Liver (tissue), 9 donors: ENCODE data around the gene ALX4. TPM values are rescaled to one million over a fixed set of nuclear protein-coding genes. Genes with fewer than 3 reads are reported as not detected.

Source experiments
- DNase-seq: peaks from one replicate; pipeline ENCODE4 v3.0.0-alpha.2; 2017; ENCODE audit warnings: low spot score
- H3K27ac ChIP-seq, 2 donors: one replicate each; pipeline ENCODE4 v1.7.0; 2013; ENCODE audit warnings: inconsistent platforms in 2 of 2, low read length in 2 of 2, control low read depth in 1 of 2, low read depth in 1 of 2, mild to moderate bottlenecking in 1 of 2
- H3K27me3 ChIP-seq, 4 donors: one replicate each; pipeline versions ENCODE4 v1.6.1 to v1.7.0; 2013; ENCODE audit warnings: low read length in 3 of 4, inconsistent platforms in 1 of 4, mild to moderate bottlenecking in 1 of 4, moderate library complexity in 1 of 4; ENCODE audit not compliant: control insufficient read depth in 4 of 4, insufficient read depth in 4 of 4
- H3K36me3 ChIP-seq, 4 donors: one replicate each; pipeline versions ENCODE4 v1.6.1 to v1.7.0; 2013; ENCODE audit warnings: low read length in 3 of 4, mild to moderate bottlenecking in 3 of 4, low read depth in 1 of 4, moderate library complexity in 1 of 4; ENCODE audit not compliant: control insufficient read depth in 4 of 4, insufficient read depth in 3 of 4
- H3K4me1 ChIP-seq, 4 donors: one replicate each; pipeline versions ENCODE4 v1.6.1 to v1.7.0; 2013; ENCODE audit warnings: low read length in 3 of 4, mild to moderate bottlenecking in 3 of 4, moderate library complexity in 1 of 4; ENCODE audit not compliant: control insufficient read depth in 4 of 4, insufficient read depth in 4 of 4
- H3K4me3 ChIP-seq, 3 donors: one replicate each; pipeline versions ENCODE4 v1.6.1 to v1.7.0; 2013; ENCODE audit warnings: low read length in 3 of 3, control low read depth in 1 of 3, low read depth in 1 of 3, mild to moderate bottlenecking in 1 of 3
- H3K9ac ChIP-seq, 2 donors: one replicate each; pipeline ENCODE4 v1.7.0; 2013; ENCODE audit warnings: low read length in 2 of 2, mild to moderate bottlenecking in 2 of 2, moderate library complexity in 2 of 2, control low read depth in 1 of 2, low read depth in 1 of 2
- H3K9me3 ChIP-seq, 4 donors: one replicate each; pipeline versions ENCODE4 v1.6.1 to v1.7.0; 2013; ENCODE audit warnings: low read length in 3 of 4; ENCODE audit not compliant: control insufficient read depth in 4 of 4
- CTCF ChIP-seq: fragments of 150-350 bp; IDR thresholded peaks from 2 replicates; pipeline ENCODE4 v1.5.1; 2017; ENCODE audit warnings: improper control_type of control experiment, low read depth, low read length; ENCODE audit not compliant: missing input control
- EGR1 ChIP-seq, 2 donors: IDR thresholded peaks; 2 replicates each; pipeline ENCODE4 v1.6.1; 2016 to 2018; ENCODE audit warnings: antibody characterized with exemption in 2 of 2, low read depth in 2 of 2
- FOXA1 ChIP-seq: IDR thresholded peaks from 2 replicates; pipeline ENCODE4 v1.6.1; 2016; ENCODE audit warnings: antibody characterized with exemption
- FOXA2 ChIP-seq: IDR thresholded peaks from 2 replicates; pipeline ENCODE4 v1.6.1; 2016; ENCODE audit warnings: antibody characterized with exemption
- GABPA ChIP-seq, 2 donors: IDR thresholded peaks in 1 of 2; conservative IDR thresholded peaks in 1 of 2; 2 replicates each; pipeline ENCODE4 v1.6.1; 2016; ENCODE audit warnings: antibody characterized with exemption in 2 of 2, mild to moderate bottlenecking in 1 of 2, moderate library complexity in 1 of 2
- HNF4A ChIP-seq, 2 donors: conservative IDR thresholded peaks; 2 replicates each; pipeline ENCODE4 v1.6.1; 2016; ENCODE audit warnings: antibody characterized with exemption in 2 of 2, mild to moderate bottlenecking in 2 of 2
- HNF4G ChIP-seq: IDR thresholded peaks from 2 replicates; pipeline ENCODE4 v1.6.1; 2016; ENCODE audit warnings: antibody characterized with exemption
- JUND ChIP-seq, 2 donors: IDR thresholded peaks; 2 replicates each; pipeline ENCODE4 v1.6.1; 2016; ENCODE audit warnings: antibody characterized with exemption in 2 of 2
- NR2F2 ChIP-seq: IDR thresholded peaks from 2 replicates; pipeline ENCODE4 v1.6.1; 2016; ENCODE audit warnings: antibody characterized with exemption
- RAD21 ChIP-seq, 2 donors: IDR thresholded peaks; 2 replicates each; pipeline ENCODE4 v1.6.1; 2016; ENCODE audit warnings: antibody characterized with exemption in 2 of 2, mild to moderate bottlenecking in 2 of 2
- RXRA ChIP-seq, 2 donors: IDR thresholded peaks; 2 replicates each; pipeline ENCODE4 v1.6.1; 2017 to 2018; ENCODE audit warnings: antibody characterized with exemption in 2 of 2, mild to moderate bottlenecking in 1 of 2
- SP1 ChIP-seq: IDR thresholded peaks from 2 replicates; pipeline ENCODE4 v1.6.1; 2018; ENCODE audit warnings: antibody characterized with exemption, mild to moderate bottlenecking
- TAF1 ChIP-seq: conservative IDR thresholded peaks from 2 replicates; pipeline ENCODE4 v1.6.1; 2016; ENCODE audit warnings: antibody characterized with exemption, mild to moderate bottlenecking
- YY1 ChIP-seq: IDR thresholded peaks from 2 replicates; pipeline ENCODE4 v1.6.1; 2016; ENCODE audit warnings: antibody characterized with exemption, mild to moderate bottlenecking
- ZBTB33 ChIP-seq: IDR thresholded peaks from 2 replicates; pipeline ENCODE4 v1.6.1; 2016; ENCODE audit warnings: antibody characterized with exemption
- WGBS: extraction: QIAGEN DNeasy Blood & Tissue Kit; methylation state at CpG from one replicate; pipeline ENCODE4 v1.1.7; 2013; 5-methylcytosine and 5-hydroxymethylcytosine counted together
- polyA plus RNA-seq, 2 donors: library from polyadenylated mRNA; stranded (reverse) in 1 of 2; unstranded in 1 of 2; fragments of 200-250 nt in 1 of 2; fragments of >200 nt in 1 of 2; fragmentation: Nextera tagmentation in 1 of 2; extraction: Ambion mirVana in 1 of 2; gene quantifications; one replicate each; pipeline versions ENCODE4 v1.2.1 to v1.2.3, GENCODE V29; 2013 to 2015
- total RNA-seq, 2 donors: library from RNA; depleted of rRNA; stranded (reverse); fragments of >200 nt; gene quantifications; one replicate each; pipeline ENCODE4 v1.2.3, GENCODE V29; 2014
- TF ChIP-seq, protein P1 (sequence below): IDR thresholded peaks from 2 replicates; pipeline ENCODE4 v1.6.1; 2016; ENCODE audit warnings: antibody characterized with exemption, mild to moderate bottlenecking
- TF ChIP-seq, protein P2 (sequence below): IDR thresholded peaks from 2 replicates; pipeline ENCODE4 v1.6.1; 2016; ENCODE audit warnings: antibody characterized with exemption
- TF ChIP-seq, protein P3 (sequence below): IDR thresholded peaks from 2 replicates; pipeline ENCODE4 v1.6.1; 2016; ENCODE audit warnings: antibody characterized with exemption
- donor health status: healthy.
- donor health status: healthy.
- donor health status: healthy.
- donor health status: healthy.
- donor health status: healthy.

The ALX4 gene
- total and polyA plus RNA-seq, 4 donors: not detected

GRCh38 chr11:44326615-44327475 lies 16.9 kb upstream of the ALX4 start:
- Histone ChIP-seq H3K4me1 (no peaks in the 10 kb centered on the region), H3K9ac (no peak overlapping the region), H3K4me3 (no peak overlapping the region), H3K36me3 (no peaks in the 10 kb centered on the region), H3K27me3 (peaks cover 4 to 37% (median 7%) of the 10 kb centered on the region in 4 donors), H3K9me3 (no peaks in the 10 kb centered on the region), H3K27ac (no peak overlapping the region)
- TF ChIP-seq ZBTB33: no peak
- TF ChIP-seq HNF4A (conservative IDR thresholded peaks at IDR 0.05): no peak
- TF ChIP-seq YY1: no peak
- no peak for TF ChIP-seq TAF1
- TF ChIP-seq RAD21 (IDR thresholded peaks at IDR 0.05): no peak
- no peak for TF ChIP-seq GABPA (IDR thresholded peaks at IDR 0.05 in 1 of 2, conservative IDR thresholded peaks at IDR 0.05 in 1 of 2)
- no peak for TF ChIP-seq RXRA (IDR thresholded peaks at IDR 0.05)
- no peak for TF ChIP-seq JUND (IDR thresholded peaks at IDR 0.05)
- TF ChIP-seq FOXA2: no peak
- TF ChIP-seq FOXA1: no peak
- WGBS: 45% methylated on average over 15 of the region's 15 CpGs
- DNase-seq: no peak

GRCh38 chr11:44325698-44326097 lies 15.8 kb upstream of the ALX4 start:
- Histone ChIP-seq H3K36me3 (no peaks in the 10 kb centered on the region), H3K27ac (no peak overlapping the region), H3K27me3 (peaks cover 2 to 45% (median 9%) of the 10 kb centered on the region in 4 donors), H3K9ac (no peak overlapping the region), H3K4me3 (no peak overlapping the region), H3K9me3 (no peaks in the 10 kb centered on the region), H3K4me1 (no peaks in the 10 kb centered on the region)
- DNase-seq: no peak
- TF ChIP-seq, protein P1, sequence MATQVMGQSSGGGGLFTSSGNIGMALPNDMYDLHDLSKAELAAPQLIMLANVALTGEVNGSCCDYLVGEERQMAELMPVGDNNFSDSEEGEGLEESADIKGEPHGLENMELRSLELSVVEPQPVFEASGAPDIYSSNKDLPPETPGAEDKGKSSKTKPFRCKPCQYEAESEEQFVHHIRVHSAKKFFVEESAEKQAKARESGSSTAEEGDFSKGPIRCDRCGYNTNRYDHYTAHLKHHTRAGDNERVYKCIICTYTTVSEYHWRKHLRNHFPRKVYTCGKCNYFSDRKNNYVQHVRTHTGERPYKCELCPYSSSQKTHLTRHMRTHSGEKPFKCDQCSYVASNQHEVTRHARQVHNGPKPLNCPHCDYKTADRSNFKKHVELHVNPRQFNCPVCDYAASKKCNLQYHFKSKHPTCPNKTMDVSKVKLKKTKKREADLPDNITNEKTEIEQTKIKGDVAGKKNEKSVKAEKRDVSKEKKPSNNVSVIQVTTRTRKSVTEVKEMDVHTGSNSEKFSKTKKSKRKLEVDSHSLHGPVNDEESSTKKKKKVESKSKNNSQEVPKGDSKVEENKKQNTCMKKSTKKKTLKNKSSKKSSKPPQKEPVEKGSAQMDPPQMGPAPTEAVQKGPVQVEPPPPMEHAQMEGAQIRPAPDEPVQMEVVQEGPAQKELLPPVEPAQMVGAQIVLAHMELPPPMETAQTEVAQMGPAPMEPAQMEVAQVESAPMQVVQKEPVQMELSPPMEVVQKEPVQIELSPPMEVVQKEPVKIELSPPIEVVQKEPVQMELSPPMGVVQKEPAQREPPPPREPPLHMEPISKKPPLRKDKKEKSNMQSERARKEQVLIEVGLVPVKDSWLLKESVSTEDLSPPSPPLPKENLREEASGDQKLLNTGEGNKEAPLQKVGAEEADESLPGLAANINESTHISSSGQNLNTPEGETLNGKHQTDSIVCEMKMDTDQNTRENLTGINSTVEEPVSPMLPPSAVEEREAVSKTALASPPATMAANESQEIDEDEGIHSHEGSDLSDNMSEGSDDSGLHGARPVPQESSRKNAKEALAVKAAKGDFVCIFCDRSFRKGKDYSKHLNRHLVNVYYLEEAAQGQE: no peak
- TF ChIP-seq NR2F2 (no peak), EGR1 (IDR thresholded peaks at IDR 0.05; ENCODE audit: low read depth in 2 of 2) (no peak), SP1 (no peak), FOXA2 (no peak), CTCF (no peak), GABPA (IDR thresholded peaks at IDR 0.05 in 1 of 2, conservative IDR thresholded peaks at IDR 0.05 in 1 of 2) (no peak), FOXA1 (no peak), HNF4G (no peak), YY1 (no peak), JUND (IDR thresholded peaks at IDR 0.05) (no peak), ZBTB33 (no peak), RAD21 (IDR thresholded peaks at IDR 0.05) (no peak), RXRA (IDR thresholded peaks at IDR 0.05) (no peak), HNF4A (conservative IDR thresholded peaks at IDR 0.05) (no peak), TAF1 (no peak)
- TF ChIP-seq, protein P2, sequence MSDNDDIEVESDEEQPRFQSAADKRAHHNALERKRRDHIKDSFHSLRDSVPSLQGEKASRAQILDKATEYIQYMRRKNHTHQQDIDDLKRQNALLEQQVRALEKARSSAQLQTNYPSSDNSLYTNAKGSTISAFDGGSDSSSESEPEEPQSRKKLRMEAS: no peak
- TF ChIP-seq, protein P3, sequence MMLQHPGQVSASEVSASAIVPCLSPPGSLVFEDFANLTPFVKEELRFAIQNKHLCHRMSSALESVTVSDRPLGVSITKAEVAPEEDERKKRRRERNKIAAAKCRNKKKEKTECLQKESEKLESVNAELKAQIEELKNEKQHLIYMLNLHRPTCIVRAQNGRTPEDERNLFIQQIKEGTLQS: no peak
- WGBS: 65% methylated on average over 5 of the region's 5 CpGs
